Stimulated activated CD4-positive, alpha-beta T cell treated with anti-CD3 and anti-CD28 coated beads, TNF-alpha, amount 100 ng/mL, for 4 hours (primary cell): ENCODE measurements around the gene CRYBG1.
"Not testable (repeated sequence)": the region's sequence is repeated elsewhere in the genome, so short reads cannot be mapped to it uniquely, and the experiment has no call there.

Experiments used
- DNase-seq, 3 experiments: peaks; one replicate each; pipeline ENCODE4 v3.0.0-alpha.2; 2020; ENCODE audit warnings: low read depth in 3 of 3

CRYBG1 gene

DNA sequence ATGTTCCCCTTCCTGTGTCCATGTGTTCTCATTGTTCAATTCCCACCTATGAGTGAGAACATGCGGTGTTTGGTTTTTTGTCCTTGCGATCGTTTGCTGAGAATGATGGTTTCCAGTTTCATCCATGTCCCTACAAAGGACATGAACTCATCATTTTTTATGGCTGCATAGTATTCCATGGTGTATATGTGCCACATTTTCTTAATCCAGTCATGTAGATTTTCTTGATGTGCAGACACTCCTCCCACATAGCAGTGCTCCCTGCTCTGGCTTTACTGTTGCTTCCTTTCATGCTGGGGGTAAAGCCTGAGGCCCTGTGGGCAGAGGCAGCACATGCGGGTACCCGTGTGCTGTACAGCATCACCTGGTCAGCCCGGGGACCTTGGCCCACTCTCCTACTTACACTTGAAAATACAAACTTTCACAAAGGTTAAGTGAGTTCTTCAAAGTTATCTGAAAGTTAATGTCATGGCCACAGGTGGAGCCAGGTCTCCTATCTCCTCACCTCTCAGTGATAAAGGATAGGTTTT is 188.5 kb downstream of the CRYBG1 start:
- not testable (repeated sequence) for DNase-seq

DNA sequence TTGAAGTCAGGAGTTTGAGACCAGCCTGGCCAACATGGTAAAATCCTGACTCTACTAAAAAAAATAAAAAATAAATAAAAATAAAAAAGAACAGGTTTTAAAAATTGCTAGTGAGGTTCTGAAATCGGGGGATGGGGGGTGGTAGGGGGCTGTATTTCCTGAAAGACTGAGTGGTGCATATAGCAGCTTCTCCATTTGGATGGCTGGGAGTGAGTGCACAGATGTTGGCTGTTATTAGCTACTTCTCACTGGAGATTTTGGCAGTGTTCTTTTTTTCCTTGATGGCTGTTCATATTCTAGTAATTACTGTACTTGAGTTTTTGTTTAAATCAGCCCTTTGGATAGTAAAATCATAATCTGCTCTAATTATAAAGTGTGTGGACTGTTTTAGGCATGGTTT is 189.0 kb downstream of the CRYBG1 start:
- DNase-seq = no peak

DNA sequence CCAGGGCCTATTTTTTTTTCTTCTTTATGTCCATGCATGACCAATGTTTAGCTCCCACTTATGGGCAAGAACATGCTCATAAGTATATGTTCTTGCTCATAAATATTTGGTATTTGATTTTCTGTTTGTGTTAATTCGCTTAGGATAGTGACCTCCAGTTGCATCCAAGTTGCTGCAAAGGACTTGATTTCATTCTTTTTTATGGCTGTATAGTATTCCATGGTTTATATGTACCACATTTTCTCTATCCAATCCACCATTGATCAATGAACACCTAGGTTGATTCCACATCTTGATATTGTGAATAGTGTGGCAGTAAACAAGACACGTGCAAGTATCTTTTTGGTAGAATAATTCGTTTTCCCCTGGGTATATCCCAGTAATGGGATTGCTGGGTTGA is 190.6 kb downstream of the CRYBG1 start:
- DNase-seq = no peak

DNA sequence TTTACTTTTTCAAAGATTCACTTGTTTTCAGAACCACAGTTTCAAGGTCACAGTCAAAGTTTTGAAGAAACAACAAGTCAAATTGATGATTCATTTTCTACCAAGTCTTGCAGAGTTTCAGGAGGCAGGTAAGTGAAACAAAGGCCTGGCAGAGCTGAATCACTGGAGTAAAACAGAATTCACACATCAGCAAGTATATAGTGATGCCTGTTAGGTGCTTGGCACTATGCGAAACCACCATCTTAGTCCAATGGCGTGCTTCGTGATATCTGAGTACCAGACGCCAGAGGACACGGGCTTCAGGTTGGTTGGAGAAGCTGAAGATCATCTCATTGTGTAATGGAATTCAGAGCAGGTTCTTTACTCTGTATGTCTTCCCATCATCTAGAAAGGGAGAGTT is 192.9 kb downstream of the CRYBG1 start:
- DNase-seq = no peak

DNA sequence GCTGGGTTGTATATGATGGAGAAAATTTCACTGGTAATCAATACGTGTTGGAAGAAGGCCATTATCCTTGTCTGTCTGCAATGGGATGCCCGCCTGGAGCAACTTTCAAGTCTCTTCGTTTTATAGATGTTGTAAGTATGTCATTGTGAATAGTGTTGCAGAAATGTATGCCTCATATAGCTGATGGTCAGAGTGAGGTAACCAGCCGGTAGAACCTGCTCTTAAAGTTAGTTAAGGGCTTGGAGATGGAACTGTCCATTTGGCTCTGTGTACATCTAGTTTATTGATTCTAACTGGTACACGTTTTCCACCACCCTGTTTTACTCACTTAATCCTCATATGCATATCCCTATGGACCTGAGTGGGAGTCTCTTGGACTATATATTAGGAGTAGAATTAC is 195.2 kb downstream of the CRYBG1 start:
- DNase-seq = no peak

DNA sequence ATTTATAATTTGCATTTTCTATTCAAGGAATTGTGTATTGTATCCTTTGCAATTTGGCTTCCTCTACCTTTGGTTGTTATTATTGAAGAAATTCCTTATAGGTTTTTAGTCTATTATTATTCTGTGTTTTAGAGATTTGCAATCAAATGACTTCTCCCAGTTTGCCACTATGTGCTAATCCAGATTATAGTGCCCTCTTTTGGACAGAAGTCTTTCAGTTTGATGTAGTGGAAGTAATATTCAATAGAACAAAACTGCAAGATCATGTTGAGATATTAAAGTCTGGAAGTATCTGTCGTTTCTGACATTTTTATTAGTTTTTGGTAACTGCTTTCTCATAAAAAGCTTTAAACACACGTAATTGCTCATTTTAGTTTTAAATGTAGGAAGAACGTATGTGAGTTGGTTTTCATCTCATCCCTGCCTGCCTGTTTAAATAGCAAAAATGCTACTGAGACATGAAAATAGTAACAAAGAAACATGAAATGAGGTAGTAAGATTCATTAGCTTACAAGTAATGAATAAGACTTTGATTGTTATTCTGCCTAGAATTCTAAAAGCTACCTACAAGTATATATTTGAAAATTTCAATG is 195.9 kb downstream of the CRYBG1 start:
- no peak for DNase-seq

DNA sequence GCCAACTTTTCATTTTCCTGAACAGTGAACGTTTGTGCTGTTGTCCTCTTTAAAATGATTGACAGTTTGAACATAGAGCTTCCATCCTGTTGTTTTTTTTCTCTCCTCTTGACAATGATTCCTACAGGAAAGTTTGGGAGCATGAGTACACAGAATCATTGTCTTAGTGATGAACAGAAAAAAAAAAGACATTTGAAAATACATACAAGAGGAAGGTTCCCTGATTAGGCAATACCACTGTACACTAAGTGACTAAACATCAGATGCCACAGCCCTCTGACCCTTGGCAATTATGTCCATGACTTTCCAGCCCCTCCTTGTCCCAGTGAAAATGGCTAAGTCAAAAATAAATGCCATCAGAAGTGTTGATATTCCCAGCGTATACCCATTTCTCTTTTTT is 197.3 kb downstream of the CRYBG1 start:
- no peak for DNase-seq

DNA sequence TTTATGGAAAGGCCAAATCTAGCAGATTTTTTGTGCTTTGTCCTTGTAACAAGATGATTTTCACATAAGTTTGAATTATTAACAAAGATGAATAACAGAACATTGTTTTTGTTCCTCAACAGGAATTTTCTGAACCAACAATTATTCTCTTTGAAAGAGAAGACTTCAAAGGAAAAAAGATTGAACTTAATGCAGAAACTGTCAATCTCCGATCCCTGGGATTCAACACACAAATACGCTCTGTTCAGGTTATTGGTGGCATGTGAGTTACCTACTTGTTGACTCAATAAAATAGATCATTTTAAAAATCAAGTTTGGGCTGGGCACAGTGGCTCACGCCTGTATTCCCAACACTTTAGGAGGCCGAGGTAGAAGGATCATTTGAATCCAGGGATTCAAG is 197.8 kb downstream of the CRYBG1 start:
- DNase-seq = no peak

DNA sequence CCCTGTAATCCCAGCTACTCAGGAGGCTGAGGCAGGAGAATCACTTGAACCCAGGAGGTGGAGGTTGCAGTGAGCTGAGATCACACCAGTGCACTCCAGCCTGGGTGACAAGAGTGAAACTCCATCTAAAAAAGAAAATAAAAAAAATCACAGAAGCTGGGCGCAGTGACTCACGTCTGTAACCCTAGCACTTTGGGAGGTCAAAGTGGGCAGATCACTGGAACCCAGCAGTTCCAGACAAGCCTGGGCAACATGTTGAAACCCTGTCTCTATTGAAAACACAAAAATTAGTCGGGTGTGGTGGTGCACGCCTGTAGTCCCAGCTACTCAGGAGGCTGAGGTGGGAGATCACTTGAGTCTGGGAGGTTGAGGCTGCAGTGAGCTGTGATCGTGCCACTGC is 199.1 kb downstream of the CRYBG1 start:
- not testable (repeated sequence) for DNase-seq

DNA sequence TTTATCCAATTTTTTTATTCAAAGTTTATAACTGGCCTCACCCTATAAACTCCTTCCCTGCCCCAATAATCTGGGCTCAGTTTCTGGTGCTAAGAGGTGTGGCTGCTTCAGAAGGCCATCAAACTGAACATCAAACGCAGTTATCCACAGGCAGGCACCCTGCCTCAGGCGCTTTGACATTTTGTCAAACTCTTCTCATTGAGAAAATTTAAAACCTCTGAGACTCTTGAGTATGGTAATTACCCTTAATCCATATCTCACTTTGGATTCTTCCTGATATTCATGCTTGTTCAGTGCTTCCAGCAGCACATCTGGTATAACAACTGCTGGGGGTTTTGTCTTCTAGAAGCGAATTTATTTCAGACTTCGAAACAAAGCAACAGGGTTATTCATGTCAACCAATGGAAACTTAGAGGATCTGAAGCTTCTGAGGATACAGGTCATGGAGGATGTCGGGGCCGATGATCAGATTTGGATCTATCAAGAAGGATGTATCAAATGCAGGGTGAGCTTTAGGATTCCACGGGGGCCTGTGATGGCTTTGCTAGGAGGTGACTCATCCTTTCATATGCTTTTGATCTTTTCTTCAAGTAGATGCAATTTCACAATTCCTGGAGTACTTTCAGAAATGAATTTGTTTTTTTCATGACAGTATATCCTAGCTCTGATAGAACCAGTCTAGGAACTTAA is 200.6 kb downstream of the CRYBG1 start:
- no peak for DNase-seq

DNA sequence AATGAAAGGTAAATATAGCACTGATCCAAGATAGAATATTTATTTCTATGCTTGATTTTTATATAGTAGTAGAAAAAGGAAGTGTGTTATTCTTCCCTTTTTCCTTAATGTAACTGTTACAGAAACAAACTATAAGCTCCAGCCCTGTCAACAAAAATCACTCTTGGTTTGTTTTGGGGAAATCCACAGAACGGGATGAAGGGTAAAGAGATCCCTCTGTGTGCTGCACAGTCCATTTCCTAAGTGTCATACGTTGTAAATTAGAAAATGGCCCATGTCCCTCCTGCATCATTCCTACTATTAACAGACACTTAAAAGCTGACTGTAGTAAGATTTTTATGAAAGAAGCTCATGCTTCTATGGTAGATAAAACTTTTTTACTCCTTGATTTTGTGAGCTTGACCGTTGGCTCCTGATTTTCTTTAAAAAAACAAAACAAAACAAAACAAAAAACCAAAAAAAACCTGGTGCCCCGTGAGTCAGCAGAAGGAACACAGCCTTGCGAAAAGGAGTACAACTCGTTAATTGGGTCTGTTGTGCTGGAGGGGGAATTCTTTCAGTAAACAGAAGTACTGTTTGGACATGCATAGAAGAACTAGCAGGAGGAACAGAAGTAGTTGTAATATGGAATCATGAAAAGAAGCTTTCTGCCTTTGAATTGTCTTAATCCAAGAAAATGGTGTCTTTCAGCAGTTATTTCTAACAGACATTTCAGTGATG is 201.3 kb downstream of the CRYBG1 start:
- no peak for DNase-seq

DNA sequence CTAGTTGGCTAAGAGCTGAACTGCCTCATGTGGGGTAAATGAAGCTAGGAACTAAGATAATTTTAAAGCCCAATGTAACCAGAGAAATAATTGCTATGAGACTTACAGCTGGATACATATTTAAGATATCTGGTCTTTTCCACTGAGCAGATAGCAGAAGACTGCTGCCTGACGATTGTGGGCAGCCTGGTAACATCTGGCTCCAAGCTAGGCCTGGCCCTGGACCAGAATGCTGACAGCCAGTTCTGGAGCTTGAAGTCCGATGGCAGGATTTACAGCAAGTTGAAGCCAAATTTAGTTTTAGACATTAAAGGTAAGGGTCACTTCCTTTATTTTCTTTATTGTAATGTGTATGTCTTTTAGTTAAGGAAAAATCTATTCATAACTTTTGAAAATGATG is 203.1 kb downstream of the CRYBG1 start:
- no peak for DNase-seq

DNA sequence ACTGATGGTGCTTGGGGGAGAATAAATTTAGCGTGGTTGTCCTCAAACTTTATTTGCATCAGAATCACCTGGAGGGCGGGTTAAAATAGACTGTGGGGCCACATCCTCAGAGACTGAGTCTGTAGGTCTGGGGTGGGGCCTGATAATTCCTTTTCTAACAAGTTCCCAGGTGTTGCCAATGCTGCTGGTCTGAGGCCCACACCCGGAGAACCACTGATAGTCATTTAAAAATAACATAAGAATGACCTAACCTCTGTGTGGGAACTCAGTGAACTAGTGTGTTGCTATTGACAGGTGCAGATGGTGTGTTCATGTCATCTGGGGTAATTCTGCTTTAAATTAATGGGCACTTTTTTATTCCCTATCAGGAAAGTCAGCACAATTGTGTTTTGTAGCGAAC is 204.0 kb downstream of the CRYBG1 start:
- DNase-seq = no peak

DNA sequence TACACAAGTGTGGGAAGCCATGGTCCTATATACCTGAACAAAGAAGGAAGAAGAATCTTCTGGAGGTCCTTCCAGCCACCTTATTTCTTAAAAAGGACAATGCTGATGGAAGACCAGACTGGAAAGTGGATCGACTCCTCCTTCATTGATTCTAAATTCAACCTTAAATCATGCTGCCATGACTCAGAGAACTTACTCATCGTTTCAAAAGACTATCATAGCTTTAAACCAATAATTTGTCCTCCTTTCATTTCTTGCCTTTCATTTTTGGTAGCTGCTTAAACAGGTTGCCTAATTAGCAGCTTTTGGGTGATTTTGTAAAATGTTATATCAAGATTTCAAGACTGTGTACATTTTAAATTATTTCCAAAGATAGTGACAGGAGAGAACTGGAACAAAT is 208.0 kb downstream of the CRYBG1 start:
- DNase-seq = no peak

DNA sequence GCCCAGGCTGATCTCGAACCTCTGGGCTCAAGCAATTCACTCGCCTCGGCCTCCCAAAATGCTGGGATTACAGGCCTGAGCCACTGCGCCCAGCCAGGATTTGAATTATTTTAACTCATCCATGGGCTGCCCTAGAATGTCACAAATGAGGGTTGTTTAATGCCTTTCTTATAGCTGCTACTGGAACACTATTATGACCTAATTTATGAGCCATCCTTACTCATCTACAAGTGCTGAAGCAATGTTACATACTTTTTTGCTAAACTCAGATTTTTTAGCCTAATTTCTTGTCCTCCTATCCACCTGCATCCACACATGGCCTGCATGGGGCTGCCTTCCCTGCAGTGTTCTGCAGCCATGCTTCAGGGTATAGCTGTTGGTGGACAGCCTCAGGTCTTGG is 208.9 kb downstream of the CRYBG1 start:
- no peak for DNase-seq

DNA sequence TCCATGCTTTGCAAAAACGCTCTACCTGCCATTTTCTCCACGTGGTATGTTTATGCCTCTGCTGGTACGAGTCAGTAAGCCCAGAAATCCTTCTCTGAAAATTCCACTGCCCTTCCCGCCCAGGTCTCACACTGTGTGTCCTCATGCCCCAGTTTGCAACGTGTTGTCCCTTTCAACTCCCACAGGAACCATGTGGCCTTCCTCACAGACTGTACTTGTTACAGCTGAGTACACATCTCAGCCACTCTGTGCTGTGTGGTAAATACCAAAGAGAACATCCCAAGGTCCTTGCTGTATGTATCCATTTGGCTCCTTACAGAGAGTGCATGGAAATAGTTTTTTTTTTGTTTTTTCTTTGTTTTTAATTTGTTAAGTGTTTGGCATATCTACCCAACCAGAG is 211.9 kb downstream of the CRYBG1 start:
- DNase-seq = no peak

DNA sequence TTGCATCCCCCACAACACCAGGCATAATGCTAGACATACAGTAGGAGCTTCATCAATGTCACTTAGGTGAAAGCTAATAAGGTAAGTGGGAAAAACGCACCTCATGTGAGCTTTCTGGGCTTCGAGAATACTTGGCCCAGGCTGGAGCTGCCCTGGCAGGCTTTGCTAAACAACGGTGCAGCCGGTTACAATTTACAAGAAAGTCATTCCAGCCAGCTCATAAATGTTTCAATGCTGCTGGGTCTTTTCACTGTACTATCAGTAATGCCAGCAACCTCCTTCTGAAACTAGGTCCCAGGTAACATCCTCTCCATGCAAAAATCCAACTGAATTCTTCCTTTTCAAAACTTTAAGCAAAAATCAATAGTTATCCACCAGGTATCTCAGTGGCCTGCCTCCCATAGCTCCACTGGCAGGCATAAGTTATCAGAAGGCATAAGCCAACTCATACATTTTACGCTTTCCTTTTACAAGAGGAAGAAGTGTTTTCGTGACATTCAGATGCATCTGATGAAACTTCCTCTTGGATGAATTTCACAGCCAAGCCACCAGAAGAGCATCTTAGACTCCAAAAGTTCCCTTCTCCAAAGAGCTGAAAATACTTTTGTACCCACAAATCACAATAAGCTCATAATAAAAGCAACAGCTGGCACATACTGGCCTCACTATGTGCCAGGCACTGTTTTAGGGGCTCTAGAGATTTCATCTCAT is 212.5 kb downstream of the CRYBG1 start:
- DNase-seq = no peak

DNA sequence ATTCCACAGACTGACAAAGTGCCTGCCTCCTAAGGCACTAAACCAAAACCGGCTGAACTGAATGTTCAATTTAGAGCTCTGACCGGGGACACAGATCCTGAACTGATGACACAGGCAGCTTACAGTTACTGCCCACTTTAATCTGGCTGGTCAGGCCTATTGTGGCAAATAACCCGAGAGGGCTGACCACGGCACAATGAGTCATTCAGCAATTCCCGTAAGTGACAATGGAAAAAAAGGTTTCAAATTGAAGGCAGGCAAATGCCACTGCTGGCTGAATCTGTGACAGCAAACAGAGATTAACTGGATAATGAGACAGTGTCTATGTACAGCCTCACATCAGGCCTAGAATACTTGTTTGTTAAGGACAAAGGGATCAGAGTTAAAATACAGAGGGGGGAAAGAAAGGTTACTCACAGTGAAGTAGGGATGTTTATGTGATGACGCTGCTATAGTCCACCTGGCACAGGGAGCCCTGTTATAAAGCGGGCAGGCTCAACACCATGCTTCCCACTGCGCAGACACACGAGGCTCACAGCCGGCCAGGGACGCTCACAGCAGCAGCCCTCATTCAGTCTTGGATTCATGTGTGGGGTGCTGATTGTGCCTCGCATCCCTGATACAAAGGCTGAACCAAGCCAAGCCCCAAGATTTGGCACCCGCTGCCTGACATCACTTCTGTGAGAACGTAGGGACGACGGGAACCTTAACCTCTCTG is 214.4 kb downstream of the CRYBG1 start:
- no peak for DNase-seq

DNA sequence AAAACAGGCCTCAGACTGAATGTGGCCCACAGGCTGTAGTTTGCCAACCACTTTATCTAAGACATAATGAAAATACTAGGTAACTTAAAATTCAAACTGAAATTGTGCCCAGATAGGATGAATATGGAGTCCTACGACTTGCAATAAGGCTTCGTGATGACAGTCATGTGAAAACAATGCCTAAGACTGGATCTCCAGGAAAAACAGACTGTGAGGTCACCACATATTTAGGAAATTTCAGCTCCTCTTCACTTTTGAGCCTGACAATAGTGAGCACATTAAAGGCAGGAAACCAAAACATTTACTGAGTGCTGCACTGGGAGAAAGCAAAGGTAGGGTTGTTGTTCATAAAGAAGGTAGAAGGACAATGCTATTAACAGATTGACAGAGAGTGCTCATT is 218.8 kb downstream of the CRYBG1 start:
- no peak for DNase-seq

DNA sequence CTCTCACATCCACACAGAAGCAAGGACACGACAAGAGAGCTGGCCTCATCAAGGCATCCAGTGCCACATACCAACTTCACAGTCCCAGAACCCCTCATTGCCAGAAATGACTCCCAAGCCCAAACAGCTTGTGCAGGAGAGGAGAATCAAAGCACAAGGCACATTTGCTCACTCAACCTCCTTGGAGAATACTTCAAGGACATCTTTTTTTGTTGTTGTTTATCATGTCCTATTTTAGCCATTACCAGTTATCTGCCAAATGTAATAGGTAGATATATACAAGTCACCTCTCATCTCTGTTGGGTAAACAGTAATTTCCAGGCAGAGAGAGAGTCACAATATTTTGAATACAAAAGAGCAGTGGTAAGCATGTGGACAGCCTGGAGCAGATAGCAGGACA is 221.0 kb downstream of the CRYBG1 start:
- DNase-seq = no peak

DNA sequence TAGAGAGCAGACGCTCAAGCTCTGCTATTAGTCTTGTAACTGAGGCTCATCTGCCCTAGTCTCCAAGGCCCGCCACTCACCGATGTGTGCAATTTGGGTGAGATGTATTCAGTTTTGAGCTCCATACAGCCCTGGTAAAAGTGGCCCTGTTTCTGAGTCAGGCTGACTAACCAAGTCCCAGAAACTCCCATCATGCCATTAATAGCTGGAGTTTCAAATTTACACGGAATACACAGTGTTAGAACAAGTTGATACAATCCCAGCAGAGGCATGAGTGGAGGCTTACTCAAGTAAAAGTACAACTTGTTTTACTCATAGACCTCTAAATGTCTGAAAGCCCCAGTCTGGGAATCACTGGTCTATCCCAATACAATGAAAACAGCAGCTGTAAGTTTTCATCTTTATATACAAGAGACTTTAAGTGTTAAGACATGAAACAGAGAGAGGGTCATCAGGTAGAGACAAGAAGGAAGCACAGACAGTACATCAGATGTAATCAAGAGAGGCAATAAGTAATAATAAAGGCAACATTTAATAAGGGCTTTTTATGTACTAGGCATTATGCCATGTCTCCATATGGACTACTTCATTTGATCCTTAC is 226.4 kb downstream of the CRYBG1 start:
- no peak for DNase-seq
